ENCODE results near the gene PUS3. TPM values are rescaled to one million over a fixed set of nuclear protein-coding genes. Genes with fewer than 3 reads are reported as not detected.

Gene PUS3
- total RNA-seq, 4 donors from 2014 or later = 6.6 to 11.2 (median 8.1) TPM

DNA sequence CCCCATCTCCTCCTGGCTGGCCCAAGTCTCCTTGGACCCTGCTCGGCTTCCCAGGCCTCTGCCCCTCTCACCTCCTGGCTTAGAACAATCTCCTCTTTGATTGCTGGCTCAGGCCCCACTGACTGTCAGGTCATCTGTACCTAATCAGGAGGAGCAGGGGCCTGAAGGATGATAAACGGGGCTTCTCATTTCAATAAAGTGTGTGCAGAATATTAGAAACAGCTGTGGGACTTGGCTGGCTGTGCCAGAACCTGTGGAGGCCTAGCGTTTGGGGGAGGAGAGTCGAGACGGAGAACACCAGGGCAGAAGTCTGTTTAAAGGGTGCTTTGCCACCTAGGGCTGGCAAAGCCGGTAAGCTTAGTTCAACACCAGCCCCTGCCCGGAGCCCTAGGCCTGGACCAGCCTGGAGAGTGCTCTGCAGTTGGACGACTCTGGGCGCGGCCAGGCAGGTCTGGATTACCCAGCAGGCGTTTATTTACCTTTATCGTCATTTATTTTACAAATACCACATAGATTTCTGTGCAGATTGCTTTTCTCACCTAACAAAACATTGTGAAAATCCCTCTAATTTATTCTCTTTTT, 32.7 kb upstream of the PUS3 start:
- TF ChIP-seq, protein P1, sequence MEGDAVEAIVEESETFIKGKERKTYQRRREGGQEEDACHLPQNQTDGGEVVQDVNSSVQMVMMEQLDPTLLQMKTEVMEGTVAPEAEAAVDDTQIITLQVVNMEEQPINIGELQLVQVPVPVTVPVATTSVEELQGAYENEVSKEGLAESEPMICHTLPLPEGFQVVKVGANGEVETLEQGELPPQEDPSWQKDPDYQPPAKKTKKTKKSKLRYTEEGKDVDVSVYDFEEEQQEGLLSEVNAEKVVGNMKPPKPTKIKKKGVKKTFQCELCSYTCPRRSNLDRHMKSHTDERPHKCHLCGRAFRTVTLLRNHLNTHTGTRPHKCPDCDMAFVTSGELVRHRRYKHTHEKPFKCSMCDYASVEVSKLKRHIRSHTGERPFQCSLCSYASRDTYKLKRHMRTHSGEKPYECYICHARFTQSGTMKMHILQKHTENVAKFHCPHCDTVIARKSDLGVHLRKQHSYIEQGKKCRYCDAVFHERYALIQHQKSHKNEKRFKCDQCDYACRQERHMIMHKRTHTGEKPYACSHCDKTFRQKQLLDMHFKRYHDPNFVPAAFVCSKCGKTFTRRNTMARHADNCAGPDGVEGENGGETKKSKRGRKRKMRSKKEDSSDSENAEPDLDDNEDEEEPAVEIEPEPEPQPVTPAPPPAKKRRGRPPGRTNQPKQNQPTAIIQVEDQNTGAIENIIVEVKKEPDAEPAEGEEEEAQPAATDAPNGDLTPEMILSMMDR (IDR thresholded peaks at IDR 0.05) = no peak
- TF ChIP-seq POLR2A (IDR thresholded peaks at IDR 0.05) = no peak
- peak in 1 of 2 donors; percentile 58 for DNase-seq (ENCODE audit: low spot score in 2 of 2)
- WGBS, 2 donors = 42 to 47% methylated on average over 12 of the region's 12 CpGs
- no peak overlapping the region for H3K4me3 ChIP-seq (ENCODE audit: low read depth, poor library complexity, severe bottlenecking)
- intact Hi-C loops (cut with DNase I; ENCODE audit: low total_unique reads) = no loop called here

DNA sequence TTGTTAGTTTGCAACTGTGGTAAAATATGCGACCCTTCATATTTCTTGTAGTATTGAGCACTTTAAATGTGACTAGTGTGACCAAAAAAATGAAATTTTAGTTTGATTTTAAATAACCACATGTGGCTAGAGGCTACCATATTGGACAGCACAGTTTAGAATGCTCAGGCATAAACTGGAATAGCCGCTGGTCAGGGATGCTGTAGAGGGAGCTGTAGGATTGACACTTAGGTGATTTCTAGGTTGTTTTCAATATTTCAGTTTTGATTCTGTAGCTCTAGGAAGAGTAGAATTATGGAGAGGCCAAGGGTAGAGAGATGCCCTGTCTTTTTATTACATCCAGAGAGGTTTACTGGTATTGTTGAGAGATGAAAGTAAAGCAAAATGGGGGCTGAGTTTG, 32.0 kb upstream of the PUS3 start:
- H3K4me3 ChIP-seq (ENCODE audit: low read depth, poor library complexity, severe bottlenecking) = no peak overlapping the region
- intact Hi-C loops (cut with DNase I; ENCODE audit: low total_unique reads) = no loop called here
- WGBS, 2 donors = 94 to 100% methylated on average over 2 of the region's 2 CpGs
- no peak for DNase-seq (ENCODE audit: low spot score in 2 of 2)
- TF ChIP-seq, protein P1 (IDR thresholded peaks at IDR 0.05) = no peak
- no peak for TF ChIP-seq POLR2A (IDR thresholded peaks at IDR 0.05)

DNA sequence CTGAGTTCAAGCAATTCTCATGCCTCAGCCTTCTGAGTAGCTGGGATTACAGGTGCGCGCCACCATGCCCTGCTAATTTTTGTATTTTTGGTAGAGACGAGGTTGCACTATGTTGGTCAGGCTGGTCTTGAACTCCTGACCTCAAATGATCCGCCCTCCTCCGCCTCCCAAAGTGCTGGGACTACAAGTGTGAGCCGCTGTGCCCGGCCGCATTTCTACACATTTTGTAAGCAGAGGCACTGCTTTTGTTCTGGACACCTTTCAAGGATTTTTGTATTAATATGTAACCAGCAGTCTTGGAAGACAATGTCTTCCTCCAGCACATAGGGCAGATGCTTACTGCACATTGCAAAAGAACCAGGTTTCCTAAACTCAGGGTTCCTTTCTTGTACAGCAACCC, 31.5 kb upstream of the PUS3 start:
- WGBS, 2 donors = 97% methylated on average over 8 of the region's 8 CpGs
- intact Hi-C loops (cut with DNase I; ENCODE audit: low total_unique reads) = no loop called here
- TF ChIP-seq, protein P1 (IDR thresholded peaks at IDR 0.05) = no peak
- no peak for TF ChIP-seq POLR2A (IDR thresholded peaks at IDR 0.05)
- peak in 1 of 2 donors; percentile 59 for DNase-seq (ENCODE audit: low spot score in 2 of 2)
- H3K4me3 ChIP-seq (ENCODE audit: low read depth, poor library complexity, severe bottlenecking) = no peak overlapping the region

DNA sequence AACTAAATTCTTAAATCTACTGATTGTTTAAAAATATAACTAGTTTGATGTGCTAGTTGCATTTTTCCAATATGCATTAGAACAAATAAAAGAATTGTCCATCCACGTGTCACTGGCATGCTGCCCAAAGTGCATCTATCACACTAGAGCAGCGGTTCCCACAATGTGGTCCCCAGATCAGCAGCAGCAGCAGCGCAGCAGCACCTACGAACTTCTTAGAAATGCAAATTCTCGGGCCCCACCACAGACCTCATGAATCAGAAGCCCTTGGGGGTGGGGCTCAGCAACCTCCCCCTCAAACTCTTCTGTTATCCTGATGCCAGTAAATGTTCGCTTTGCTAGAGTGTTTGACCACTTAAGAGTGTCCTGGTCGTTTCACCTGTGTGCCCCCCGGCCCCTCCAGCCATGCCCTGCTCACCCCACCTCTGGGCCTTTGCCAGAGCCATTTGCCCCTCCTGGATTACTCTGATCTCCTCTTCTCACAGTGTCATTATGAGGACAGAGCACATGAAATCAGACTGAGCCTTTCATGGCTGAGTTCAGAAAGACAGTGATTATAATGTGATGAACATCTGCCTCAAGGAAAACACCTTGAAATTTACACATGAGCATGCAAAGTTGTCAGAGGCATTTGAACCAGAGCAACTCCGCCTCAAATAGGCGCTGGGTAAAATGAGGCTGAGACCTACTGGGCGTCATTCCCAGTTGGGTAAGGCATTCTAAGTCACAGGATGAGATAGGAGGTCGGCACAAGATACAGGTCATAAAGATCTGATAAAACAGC, 30.2 kb upstream of the PUS3 start:
- H3K4me3 ChIP-seq (ENCODE audit: low read depth, poor library complexity, severe bottlenecking) = no peak overlapping the region
- intact Hi-C loops (cut with DNase I; ENCODE audit: low total_unique reads) = no loop called here
- peak in 1 of 2 donors; percentile 75 for DNase-seq (ENCODE audit: low spot score in 2 of 2)
- TF ChIP-seq, protein P1 (IDR thresholded peaks at IDR 0.05) = no peak
- TF ChIP-seq POLR2A (IDR thresholded peaks at IDR 0.05) = no peak
- WGBS, 2 donors = 68 to 73% methylated on average over 12 of the region's 12 CpGs

DNA sequence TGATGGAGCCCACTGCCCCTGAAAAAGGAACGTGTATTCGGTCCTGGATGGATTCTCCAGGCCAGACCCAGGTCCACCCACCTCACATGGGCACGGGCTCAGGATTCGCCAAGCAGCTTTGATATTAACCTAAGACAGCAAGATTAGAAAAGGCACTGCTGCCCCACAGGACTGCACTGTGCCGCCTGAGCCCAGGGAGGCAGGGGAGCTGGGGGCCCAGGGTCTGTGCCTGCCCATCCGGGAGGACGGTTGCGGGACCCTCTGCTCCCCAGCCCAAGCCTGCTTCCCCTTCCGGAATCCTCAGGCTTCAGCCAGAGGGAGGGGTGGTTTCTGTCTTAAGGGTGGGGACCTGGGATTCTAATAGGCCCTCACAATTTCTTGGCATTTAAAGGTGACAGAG, 29.3 kb upstream of the PUS3 start:
- H3K4me3 ChIP-seq (ENCODE audit: low read depth, poor library complexity, severe bottlenecking) = no peak overlapping the region
- DNase-seq (ENCODE audit: low spot score in 2 of 2) = peak in 1 of 2 donors; percentile 78
- WGBS, 2 donors = 84 to 87% methylated on average over 9 of the region's 9 CpGs
- no peak for TF ChIP-seq POLR2A (IDR thresholded peaks at IDR 0.05)
- TF ChIP-seq, protein P1 (IDR thresholded peaks at IDR 0.05) = no peak
- intact Hi-C loops (cut with DNase I; ENCODE audit: low total_unique reads) = no loop called here

Measured in lower leg skin (tissue), 4 donors.